GM12892 (cell line): ENCODE results near the gene LRRC42.

Experiments used
- POLR2A ChIP-seq: IDR thresholded peaks from 2 replicates; pipeline ENCODE4 v1.6.1; 2011; ENCODE audit warnings: low read depth, low read length, control low read depth
- POLR2AphosphoS5 ChIP-seq: IDR thresholded peaks from 2 replicates; pipeline ENCODE4 v1.6.1; 2011; ENCODE audit warnings: low read depth, low read length, control low read depth

GRCh38 chr1:54016343-54017282 lies 70.5 kb downstream of the LRRC42 start:
- TF ChIP-seq POLR2A: no peak
- TF ChIP-seq POLR2AphosphoS5: no peak
